HEK293 (cell line): ENCODE data around the gene DNMT3A.
A peak's percentile ranks its signal among the peaks of the same experiment; 100 is the strongest.

Source experiments
- CTCF ChIA-PET: fragments of 350-600 bp; formaldehyde crosslinking; extraction: SDS; loops from one replicate; lab custom pipeline; 2021; ENCODE audit warnings: antibody characterized with exemption; lab: Yijun Ruan, JAX
- POLR2A ChIA-PET: fragments of 300-600 bp; formaldehyde crosslinking; extraction: SDS; loops from one replicate; lab custom pipeline; 2020; ENCODE audit warnings: antibody characterized with exemption, inconsistent platforms; lab: Yijun Ruan, JAX
- H3K27ac ChIP-seq: fragments of 200-500 bp; sonication (Bioruptor generic); 2 replicates; pipeline ENCODE4 v1.5.1; 2014; ENCODE audit warnings: low read depth, low read length, control low read depth, inconsistent platforms; ENCODE audit errors: extremely low read depth
- H3K36me3 ChIP-seq, 2 experiments: fragments of 200-500 bp in 1 of 2; sonication (Bioruptor generic) in 1 of 2; 1 replicate in 1 of 2; 2 replicates in 1 of 2; pipeline ENCODE4 v1.5.1; 2014 to 2017; ENCODE audit warnings: inconsistent platforms in 2 of 2, low read length in 2 of 2; ENCODE audit not compliant: control insufficient read depth in 2 of 2, insufficient read depth in 1 of 2
- H3K4me1 ChIP-seq: fragments of 200-500 bp; sonication (Bioruptor generic); 2 replicates; pipeline ENCODE4 v1.5.1; 2014; ENCODE audit warnings: mild to moderate bottlenecking, low read length, inconsistent platforms; ENCODE audit not compliant: control insufficient read depth, insufficient read depth
- H3K4me3 ChIP-seq: 2 replicates; pipeline ENCODE4 v1.5.1; 2011; ENCODE audit warnings: low read depth, mild to moderate bottlenecking, control low read depth, low read length, moderate library complexity
- H3K9me3 ChIP-seq: fragments of 200-500 bp; sonication (Bioruptor generic); 2 replicates; pipeline ENCODE4 v1.5.1; 2014; ENCODE audit warnings: low read depth, low read length, inconsistent platforms; ENCODE audit not compliant: control insufficient read depth, insufficient read depth
- AEBP2 ChIP-seq: fragments of 450-650 bp; formaldehyde crosslinking; IDR thresholded peaks from 2 replicates; pipeline ENCODE4 v1.5.1; 2016; ENCODE audit warnings: missing biosample characterization, missing genetic modification characterization, borderline replicate concordance
- GLI4 ChIP-seq: fragments of 450-650 bp; formaldehyde crosslinking; IDR thresholded peaks from 2 replicates; pipeline ENCODE4 v1.5.1; 2016; ENCODE audit warnings: missing biosample characterization, missing genetic modification characterization
- PBX3 ChIP-seq: sonication (generic); formaldehyde crosslinking; IDR thresholded peaks from 2 replicates; pipeline ENCODE4 v1.8.1; 2022; ENCODE audit warnings: mild to moderate bottlenecking, moderate library complexity, missing genetic modification reagents
- SP3 ChIP-seq: fragments of 450-650 bp; formaldehyde crosslinking; IDR thresholded peaks from 2 replicates; pipeline ENCODE4 v1.5.1; 2016; ENCODE audit warnings: missing biosample characterization, missing genetic modification characterization
- TCF7L2 ChIP-seq: IDR thresholded peaks from 2 replicates; pipeline ENCODE4 v1.6.1; 2011; ENCODE audit warnings: low read depth, mild to moderate bottlenecking, inconsistent platforms, low read length, moderate library complexity, borderline replicate concordance
- ZBTB26 ChIP-seq: fragments of 450-650 bp; formaldehyde crosslinking; optimal IDR thresholded peaks from 2 replicates; pipeline ENCODE3; 2016; ENCODE audit warnings: missing biosample characterization, mild to moderate bottlenecking, missing genetic modification characterization
- ZBTB48 ChIP-seq: fragments of 450-650 bp; formaldehyde crosslinking; IDR thresholded peaks from 2 replicates; pipeline ENCODE4 v1.5.1; 2016; ENCODE audit warnings: missing biosample characterization, missing genetic modification characterization
- ZIC2 ChIP-seq: fragments of 450-650 bp; formaldehyde crosslinking; IDR thresholded peaks from 2 replicates; pipeline ENCODE4 v1.5.1; 2016; ENCODE audit warnings: missing biosample characterization, missing genetic modification characterization
- ZNF155 ChIP-seq: fragments of 450-650 bp; formaldehyde crosslinking; IDR thresholded peaks from 2 replicates; pipeline ENCODE4 v1.5.1; 2016; ENCODE audit warnings: missing biosample characterization, missing genetic modification characterization
- ZNF2 ChIP-seq: fragments of 450-650 bp; formaldehyde crosslinking; IDR thresholded peaks from 2 replicates; pipeline ENCODE4 v1.5.1; 2016; ENCODE audit warnings: missing biosample characterization, missing genetic modification characterization
- ZNF211 ChIP-seq: fragments of 450-650 bp; formaldehyde crosslinking; IDR thresholded peaks from 2 replicates; pipeline ENCODE4 v1.5.1; 2016; ENCODE audit warnings: low read depth, missing biosample characterization, missing genetic modification characterization
- ZNF324 ChIP-seq: fragments of 450-650 bp; formaldehyde crosslinking; IDR thresholded peaks from 2 replicates; pipeline ENCODE4 v1.5.1; 2016; ENCODE audit warnings: missing biosample characterization, missing genetic modification characterization
- ZNF335 ChIP-seq: fragments of 450-650 bp; formaldehyde crosslinking; conservative IDR thresholded peaks from 2 replicates; pipeline ENCODE4 v1.5.1; 2016; ENCODE audit warnings: missing biosample characterization, missing genetic modification characterization
- ZNF341 ChIP-seq: fragments of 450-650 bp; formaldehyde crosslinking; IDR thresholded peaks from 2 replicates; pipeline ENCODE4; 2016; ENCODE audit warnings: low read depth, missing biosample characterization, missing genetic modification characterization
- ZNF398 ChIP-seq: fragments of 450-650 bp; formaldehyde crosslinking; IDR thresholded peaks from 2 replicates; pipeline ENCODE4 v1.5.1; 2017; ENCODE audit warnings: missing biosample characterization, missing genetic modification characterization
- ZNF416 ChIP-seq: fragments of 450-650 bp; formaldehyde crosslinking; IDR thresholded peaks from 2 replicates; pipeline ENCODE4 v1.5.1; 2016; ENCODE audit warnings: missing biosample characterization, missing genetic modification characterization
- ZNF449 ChIP-seq: fragments of 450-650 bp; formaldehyde crosslinking; IDR thresholded peaks from 2 replicates; pipeline ENCODE4 v1.5.1; 2017; ENCODE audit warnings: missing biosample characterization, mild to moderate bottlenecking, missing genetic modification characterization, moderate library complexity
- ZNF544 ChIP-seq: fragments of 450-650 bp; formaldehyde crosslinking; IDR thresholded peaks from 2 replicates; pipeline ENCODE4 v1.5.0; 2017; ENCODE audit warnings: missing biosample characterization, missing genetic modification characterization
- ZNF596 ChIP-seq: fragments of 450-650 bp; IDR thresholded peaks from 2 replicates; pipeline ENCODE4 v1.5.0; 2018; ENCODE audit warnings: missing biosample characterization, mild to moderate bottlenecking, missing genetic modification characterization, moderate library complexity
- ZNF660 ChIP-seq: fragments of 450-650 bp; IDR thresholded peaks from 2 replicates; pipeline ENCODE4 v1.5.1; 2018; ENCODE audit warnings: missing biosample characterization, mild to moderate bottlenecking, missing genetic modification characterization
- ZNF692 ChIP-seq: fragments of 450-650 bp; formaldehyde crosslinking; IDR thresholded peaks from 2 replicates; pipeline ENCODE4 v1.5.1; 2016; ENCODE audit warnings: missing biosample characterization, missing genetic modification characterization
- ZNF707 ChIP-seq: fragments of 450-650 bp; formaldehyde crosslinking; IDR thresholded peaks from 2 replicates; pipeline ENCODE4 v1.5.1; 2016; ENCODE audit warnings: missing biosample characterization, missing genetic modification characterization
- ZNF768 ChIP-seq: fragments of 450-650 bp; formaldehyde crosslinking; IDR thresholded peaks from 2 replicates; pipeline ENCODE4 v1.5.1; 2018; ENCODE audit warnings: missing biosample characterization, mild to moderate bottlenecking, missing genetic modification characterization
- ZNF777 ChIP-seq: fragments of 450-650 bp; formaldehyde crosslinking; IDR thresholded peaks from 2 replicates; pipeline ENCODE4 v1.5.1; 2017; ENCODE audit warnings: missing biosample characterization, missing genetic modification characterization, borderline replicate concordance

The DNMT3A gene

GRCh38 chr2:25377822-25378421 is 36.2 kb upstream of the DNMT3A start:
- ChIA-PET POLR2A (no interaction called here), CTCF (interaction anchor here (0.7 to 3.2 kb wide), 8 partner anchors 9 to 286 kb away, joined by 3 to 41 read pairs (median 4); no protein-coding TSS in a partner anchor)
- Histone ChIP-seq H3K4me1 (peaks cover 5% of the 10 kb centered on the region), H3K4me3 (no peak overlapping the region), H3K27ac (no peak overlapping the region), H3K36me3 (no peaks in the 10 kb centered on the region), H3K9me3 (no peaks in the 10 kb centered on the region)
- TF ChIP-seq ZNF416 (tag by site-specific recombination) (no peak), ZNF544 (no peak), ZNF777 (tag by site-specific recombination) (no peak), ZNF398 (tag by site-specific recombination) (no peak), ZNF211 (tag by site-specific recombination) (no peak), ZNF155 (tag by site-specific recombination) (no peak), GLI4 (tag by site-specific recombination) (no peak), ZNF692 (tag by site-specific recombination) (no peak), SP3 (tag by site-specific recombination) (no peak), ZBTB48 (tag by site-specific recombination) (no peak)

GRCh38 chr2:25376750-25377621 is 35.3 kb upstream of the DNMT3A start:
- ChIA-PET CTCF (interaction anchor here (0.6 to 3.2 kb wide), 23 partner anchors 8 to 1688 kb away, joined by 3 to 41 read pairs (median 5); partner anchors contain the start of genes DNMT3A and DTNB), POLR2A (interaction anchor here (0.6 to 1.0 kb wide), 2 partner anchors 12 to 849 kb away, joined by 3 to 7 read pairs; no protein-coding TSS in a partner anchor)
- TF ChIP-seq ZBTB26 (tag by site-specific recombination) (peak; percentile 44), ZNF341 (tag by site-specific recombination) (peak; percentile 50; the same call in 1 of the 2 replicates), ZNF660 (tag by site-specific recombination) (peak; percentile 90), ZNF324 (tag by site-specific recombination) (no peak), ZNF449 (tag by site-specific recombination) (peak; percentile 60; the same call in 1 of the 2 replicates), TCF7L2 (peak; percentile 49; the same call in 1 of the 2 replicates), AEBP2 (no peak), ZNF335 (tag by site-specific recombination) (0 out of 2 replicates have a peak, but pooled peaks have one; percentile 13), ZNF768 (peak; percentile 78), ZNF707 (tag by site-specific recombination) (no peak), PBX3 (0 out of 2 replicates have a peak, but pooled peaks have one; percentile 53), ZIC2 (tag by site-specific recombination) (peak; percentile 76), ZNF2 (tag by site-specific recombination) (no peak), ZNF596 (tag by site-specific recombination) (0 out of 2 replicates have a peak, but pooled peaks have one; percentile 30)

More at GRCh38 chr2:25376750-25377621, 35.3 kb upstream of the DNMT3A start:
- H3K36me3 ChIP-seq, result no peaks in the 10 kb centered on the region
- peaks cover 5% of the 10 kb centered on the region for H3K4me1 ChIP-seq
- H3K9me3 ChIP-seq, result no peaks in the 10 kb centered on the region
- peak overlapping the region; percentile 4; the same call in 1 of the 2 replicates for H3K4me3 ChIP-seq
- H3K27ac ChIP-seq, result peak overlapping the region; percentile 56; the same call in 1 of the 2 replicates
